C1 segment of cervical spinal cord (tissue), 14 donors: ENCODE data around the gene RTRAF.
A peak's percentile ranks its signal among the peaks of the same experiment; 100 is the strongest.

ENCODE experiments used
- DNase-seq, 14 donors: peaks; one replicate each; lab custom pipeline; 2025; lab: John Stamatoyannopoulos, UW

The RTRAF gene

DNA sequence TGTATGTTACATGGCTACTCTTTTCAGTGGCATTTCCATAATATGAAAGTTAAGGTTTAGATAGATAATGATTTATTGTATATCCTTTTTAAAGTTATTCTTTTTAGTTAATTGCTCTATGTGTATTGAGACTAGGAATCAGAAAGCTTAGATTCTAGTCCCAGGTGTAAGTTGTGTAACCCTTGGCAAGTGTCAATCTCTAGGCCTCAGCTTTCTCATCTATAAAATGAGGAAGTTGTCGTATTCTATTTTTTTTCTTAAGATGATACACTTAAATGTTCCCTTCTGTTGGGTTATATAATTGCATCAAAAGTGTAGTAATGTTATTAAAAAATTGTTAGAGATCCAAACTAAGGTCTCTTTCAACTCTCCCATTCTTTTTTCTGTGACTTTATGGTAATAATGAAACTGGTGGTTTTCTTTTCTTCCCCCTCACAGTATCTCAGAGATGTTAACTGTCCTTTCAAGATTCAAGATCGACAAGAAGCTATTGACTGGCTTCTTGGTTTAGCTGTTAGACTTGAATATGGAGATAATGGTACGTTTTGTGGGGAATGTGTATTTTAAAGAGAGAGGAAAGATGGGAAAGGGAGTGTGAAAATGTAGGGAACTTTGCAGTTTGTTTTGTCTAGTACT lies 4.1 kb downstream of the RTRAF start:
- DNase-seq = no peak

DNA sequence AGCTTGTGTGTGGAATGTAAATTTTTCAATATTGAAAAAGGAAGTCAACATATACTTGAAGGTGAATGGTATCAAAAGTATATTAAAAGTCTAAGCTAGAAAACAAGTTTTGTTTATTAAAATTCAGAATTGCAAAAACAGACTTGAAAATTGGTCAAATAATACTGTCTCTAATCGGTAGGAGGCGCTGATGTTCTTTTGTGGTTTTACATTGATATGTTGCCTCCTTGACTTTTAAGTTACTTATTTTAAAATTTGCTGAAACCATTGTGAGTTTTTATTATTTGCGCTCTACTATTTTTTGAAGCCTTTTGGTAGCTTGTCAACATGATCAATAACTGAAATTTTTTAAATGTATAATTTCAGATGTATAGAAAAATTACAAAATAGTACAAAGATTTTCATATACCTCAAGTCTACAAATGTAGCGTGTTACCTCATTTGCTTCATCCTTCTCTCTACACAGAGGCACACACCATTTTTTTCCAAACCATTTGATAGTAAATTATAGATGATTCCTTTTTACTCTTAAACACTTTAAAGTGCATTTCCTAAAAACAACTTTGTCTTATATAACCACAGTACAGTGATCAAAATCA lies 6.9 kb downstream of the RTRAF start:
- no peak for DNase-seq

DNA sequence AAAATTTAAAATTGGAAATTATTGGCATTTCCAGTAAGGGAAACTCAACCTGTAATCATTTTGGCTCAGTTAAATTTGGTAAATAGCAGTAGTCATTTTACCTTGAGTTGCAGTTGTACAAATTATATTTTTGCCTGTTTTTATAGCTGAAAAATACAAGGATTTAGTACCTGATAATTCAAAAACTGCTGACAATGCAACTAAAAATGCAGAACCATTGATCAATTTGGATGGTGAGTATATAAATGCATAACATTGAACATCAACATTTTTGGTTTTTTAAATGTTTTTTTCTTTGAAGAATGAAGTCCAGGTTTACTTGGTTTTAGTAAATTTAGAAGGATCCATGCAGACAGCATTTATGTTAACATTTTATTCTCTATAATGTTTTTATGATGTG lies 9.0 kb downstream of the RTRAF start:
- no peak for DNase-seq

DNA sequence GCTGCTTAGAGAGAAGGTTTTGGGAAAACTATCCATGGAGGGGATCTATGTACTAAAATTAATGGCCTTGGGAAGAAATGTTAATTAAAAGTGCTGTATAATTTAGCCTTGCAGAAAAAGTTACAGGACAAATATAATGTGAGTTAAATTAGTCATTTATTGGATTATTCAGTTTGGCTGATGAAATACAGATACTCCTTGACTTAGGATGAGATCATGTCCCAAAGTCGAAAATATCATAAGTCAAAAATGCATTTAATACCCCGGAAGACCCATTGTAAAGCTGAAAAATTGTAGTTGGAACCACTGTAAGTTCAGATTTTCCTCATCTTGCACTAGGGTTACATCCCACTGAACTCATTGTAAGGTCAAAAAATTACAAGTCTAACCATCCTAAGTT lies 9.7 kb downstream of the RTRAF start:
- DNase-seq = no peak

DNA sequence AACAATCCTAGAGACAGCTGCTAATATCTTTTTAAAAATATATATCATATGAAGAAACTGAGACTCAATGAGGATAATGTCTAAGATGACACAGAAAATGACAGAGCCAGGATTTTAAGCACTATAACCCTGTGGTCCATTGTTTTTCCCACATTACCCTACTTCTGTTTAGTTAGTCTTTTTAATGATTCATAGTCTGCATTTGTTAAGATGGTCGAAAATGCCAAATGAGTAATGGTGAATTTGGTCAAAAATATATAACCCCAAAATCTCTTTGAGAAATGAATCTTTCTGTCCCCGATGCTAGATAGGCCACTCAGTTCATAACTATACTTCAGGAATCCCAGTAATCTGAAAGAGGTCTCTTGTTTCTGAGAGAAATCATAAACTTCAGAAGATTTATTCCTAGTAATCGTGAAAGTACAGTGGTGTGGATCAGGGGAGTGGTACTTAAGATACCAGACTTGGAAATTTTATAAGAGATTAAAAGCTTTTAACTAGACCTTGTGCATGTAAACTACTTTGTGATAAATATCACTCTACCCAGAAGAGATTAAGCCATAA lies 10.8 kb downstream of the RTRAF start:
- DNase-seq = no peak

DNA sequence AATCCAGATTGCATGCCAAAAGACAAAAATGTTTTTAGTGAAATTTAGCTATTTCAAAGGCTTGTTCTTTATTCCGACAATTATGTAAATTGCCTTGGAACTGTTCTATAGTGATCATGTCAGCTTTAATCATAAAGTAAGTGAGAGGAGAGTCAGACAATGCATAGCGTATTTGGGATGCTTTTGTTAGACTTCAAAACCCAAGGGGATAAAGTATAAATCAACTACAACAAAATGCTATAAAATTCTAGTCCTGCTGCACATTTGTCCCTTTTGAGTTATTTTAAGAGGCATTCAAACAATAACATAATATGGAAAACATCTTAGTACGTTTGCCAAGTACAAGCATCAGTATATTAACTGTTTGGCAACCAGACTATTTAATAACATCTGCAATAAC lies 11.3 kb downstream of the RTRAF start:
- DNase-seq = no peak

DNA sequence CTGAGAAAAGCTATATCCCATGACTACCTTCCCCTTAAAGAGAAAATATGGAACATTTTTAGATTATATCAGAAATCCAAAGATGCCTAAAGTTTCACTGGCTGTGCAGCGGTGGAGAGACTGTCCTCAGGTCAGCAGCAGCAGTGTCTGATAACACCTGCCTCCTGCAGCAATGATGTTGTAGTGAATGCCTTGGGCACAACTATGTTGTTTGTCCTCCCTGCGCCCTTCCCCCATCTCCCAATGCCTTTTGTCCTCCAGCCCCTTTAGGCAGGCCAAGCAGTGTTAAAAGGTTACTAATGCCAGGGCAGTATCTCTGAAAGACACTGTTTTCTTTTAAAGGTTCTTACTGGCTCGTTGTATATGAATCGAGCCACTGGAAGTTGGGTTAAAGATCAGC lies 13.2 kb downstream of the RTRAF start:
- DNase-seq = no peak

DNA sequence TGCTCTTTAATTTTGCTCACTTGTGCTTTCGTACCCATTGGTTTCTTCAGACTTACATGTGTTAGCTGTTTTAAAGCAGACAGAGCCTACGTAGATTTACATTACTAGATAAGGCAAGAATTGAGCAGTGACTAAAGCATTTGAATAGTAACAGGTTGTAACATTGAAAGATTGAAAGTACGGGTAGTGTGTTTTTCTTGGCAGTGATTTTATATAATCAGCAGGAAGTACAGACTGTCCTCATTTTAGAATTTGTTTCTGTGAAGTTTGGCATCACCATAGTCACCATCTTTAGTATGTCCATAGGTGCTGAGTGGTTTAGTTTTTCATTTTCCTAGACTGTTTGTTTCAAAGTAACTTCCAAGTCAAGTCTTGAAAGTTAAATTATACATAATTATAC lies 14.0 kb downstream of the RTRAF start:
- DNase-seq = no peak

DNA sequence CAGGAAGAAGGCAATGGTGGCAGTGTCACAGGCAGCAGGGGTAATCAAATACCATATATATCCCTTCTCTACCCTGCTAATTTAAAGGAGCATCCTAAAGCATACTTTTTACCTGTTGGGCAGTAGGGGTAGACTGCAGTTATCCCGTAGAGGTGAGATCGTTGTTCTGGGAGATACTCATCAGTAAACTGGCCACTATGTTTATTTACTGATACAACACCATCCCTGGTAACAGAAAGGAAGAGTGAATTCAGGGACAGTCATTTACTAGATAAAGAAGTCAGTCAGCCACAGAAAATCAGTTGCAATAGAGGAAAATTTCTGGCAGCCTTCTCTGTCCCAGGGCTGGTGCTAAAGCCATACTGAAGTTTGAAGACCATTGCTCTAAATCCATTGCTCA lies 16.3 kb downstream of the RTRAF start:
- DNase-seq = no peak

DNA sequence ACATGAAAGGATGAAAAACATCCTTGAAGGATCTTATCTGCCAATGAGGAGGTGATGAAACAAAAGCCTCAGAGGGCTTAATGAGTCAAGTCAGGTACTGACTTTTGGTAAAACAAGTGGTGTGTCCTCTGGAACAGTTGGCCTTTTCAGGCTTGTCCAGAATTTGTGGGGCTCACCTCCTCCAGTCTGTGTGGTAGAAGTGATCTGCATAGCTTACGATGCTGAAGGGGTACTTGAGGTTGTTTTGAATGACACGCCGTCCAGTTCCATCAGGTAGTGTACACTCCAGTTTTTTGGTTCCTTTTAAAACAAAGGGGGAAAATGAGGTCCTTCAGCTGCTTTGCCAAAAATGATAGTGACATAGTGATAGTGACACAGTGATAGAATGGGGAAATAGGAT lies 17.0 kb downstream of the RTRAF start:
- no peak for DNase-seq

DNA sequence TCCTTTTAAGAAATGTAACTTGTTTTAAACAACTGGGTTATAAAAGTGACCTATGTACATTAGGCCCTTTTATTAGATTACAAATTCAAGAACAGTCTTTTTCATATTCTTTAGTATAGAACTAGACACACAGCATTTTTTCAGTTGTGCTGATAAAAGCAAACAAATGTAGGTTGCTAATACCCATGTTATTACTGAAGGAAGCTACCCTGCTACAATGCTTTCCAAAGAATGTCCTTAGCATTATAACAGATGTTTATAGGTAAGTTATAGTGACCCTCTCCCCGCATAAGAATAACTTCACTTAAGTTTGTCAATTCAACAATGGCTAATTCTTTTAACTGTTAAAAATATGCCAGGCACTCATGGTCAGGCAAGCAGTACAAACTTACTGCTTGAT lies 17.9 kb downstream of the RTRAF start:
- no peak for DNase-seq

DNA sequence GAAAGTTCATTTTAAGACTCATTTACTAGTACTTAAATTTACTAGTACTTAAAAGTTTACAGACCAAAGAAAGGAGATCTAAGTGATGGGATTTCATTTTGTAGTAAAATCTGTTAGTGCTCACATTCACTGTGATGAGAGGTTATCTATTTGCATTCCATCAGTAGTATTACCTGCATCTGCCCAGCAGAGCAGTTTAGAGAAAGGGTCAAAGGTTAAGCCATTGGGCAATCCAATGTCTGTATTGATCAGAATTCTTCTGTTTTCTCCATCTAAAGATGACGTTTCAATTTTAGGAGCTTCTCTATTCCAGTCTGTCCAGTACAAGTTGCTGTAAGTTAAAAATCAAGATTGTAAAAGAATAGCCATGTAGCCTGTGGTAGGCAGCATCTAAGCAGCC lies 18.3 kb downstream of the RTRAF start:
- no peak for DNase-seq

DNA sequence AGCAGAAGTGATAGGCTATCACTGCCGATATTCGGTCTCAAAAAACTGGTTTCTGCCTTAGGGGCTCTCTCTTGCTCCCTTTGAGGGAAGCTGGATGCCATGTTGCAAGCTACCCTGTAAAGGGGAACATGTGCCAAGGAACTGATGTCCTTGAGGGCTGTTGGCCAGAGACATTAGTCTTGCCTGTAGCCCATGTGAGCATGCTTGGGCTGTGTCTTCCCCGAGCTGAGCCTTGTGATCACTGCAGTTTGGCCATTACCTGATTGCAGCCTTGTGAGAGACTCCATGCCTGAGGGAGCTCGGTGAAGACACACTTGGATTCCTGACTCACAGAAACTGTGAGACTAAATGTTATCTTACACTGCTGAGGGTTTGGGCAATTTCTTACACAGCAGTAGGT lies 18.8 kb downstream of the RTRAF start:
- DNase-seq = no peak

DNA sequence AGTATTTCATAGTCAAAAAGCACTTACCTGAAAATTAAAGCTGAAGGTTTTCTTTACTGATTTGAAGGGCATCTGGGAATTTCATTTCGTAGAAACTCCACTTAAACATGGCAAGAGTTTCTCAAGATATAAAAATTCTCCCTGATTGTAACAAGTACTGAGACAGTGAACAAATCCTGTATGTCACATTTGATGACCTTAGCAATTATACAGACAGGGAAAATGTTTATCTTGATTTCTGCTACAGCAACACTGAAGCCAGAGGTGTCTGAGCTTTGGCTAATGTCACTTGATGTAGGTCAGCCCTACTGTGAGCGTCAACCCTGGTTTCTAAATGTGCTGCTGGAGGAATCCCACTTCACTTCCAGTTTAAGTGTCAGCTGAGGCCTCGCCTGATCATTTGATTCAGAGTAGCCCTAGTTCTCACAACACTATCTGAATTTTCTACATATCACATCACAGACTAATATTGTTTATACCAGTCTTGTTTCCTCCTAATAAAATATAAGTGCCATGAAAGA lies 20.9 kb downstream of the RTRAF start:
- DNase-seq = no peak

DNA sequence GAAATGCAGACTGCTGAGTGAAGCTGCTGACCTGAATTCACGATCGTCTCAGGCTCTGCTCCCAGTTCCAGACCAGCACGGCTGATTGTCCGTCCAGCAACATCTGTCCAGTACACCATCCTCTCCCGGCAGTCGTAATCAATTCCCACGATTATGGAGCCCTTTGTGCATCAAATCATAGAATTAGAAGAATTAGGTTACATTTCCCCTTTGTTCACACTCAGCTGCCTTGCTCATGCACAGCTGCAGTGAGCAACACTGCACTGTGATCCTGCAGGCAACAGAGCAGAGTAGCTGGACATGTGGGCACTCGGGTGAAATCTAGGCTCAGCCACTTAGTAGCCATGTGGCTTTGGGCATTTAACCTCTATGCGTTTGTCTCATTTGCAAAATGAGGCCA lies 22.2 kb downstream of the RTRAF start:
- DNase-seq = peak in 7 of 14 donors; percentile 10 to 48 (median 27)

DNA sequence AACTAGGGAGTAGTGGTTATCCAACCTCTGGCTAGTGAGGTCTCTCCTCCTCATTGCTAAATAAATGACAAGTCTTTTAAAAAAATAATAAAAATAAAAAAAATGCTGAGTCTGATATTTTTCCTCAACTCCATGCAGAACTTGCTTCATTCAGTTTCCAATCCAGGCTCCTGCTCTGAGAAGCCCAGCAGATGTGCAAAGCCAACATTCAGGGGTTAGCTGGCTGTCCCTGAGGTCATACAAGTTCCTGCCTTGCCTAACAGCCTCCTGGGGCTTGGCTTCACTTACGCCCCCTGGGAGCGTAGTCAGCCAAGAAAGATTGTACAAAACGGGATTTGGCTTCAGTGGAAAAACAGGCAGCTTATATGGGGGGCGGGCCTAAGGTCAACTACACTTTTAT lies 23.3 kb downstream of the RTRAF start:
- peak in 1 of 14 donors; percentile 8 for DNase-seq

DNA sequence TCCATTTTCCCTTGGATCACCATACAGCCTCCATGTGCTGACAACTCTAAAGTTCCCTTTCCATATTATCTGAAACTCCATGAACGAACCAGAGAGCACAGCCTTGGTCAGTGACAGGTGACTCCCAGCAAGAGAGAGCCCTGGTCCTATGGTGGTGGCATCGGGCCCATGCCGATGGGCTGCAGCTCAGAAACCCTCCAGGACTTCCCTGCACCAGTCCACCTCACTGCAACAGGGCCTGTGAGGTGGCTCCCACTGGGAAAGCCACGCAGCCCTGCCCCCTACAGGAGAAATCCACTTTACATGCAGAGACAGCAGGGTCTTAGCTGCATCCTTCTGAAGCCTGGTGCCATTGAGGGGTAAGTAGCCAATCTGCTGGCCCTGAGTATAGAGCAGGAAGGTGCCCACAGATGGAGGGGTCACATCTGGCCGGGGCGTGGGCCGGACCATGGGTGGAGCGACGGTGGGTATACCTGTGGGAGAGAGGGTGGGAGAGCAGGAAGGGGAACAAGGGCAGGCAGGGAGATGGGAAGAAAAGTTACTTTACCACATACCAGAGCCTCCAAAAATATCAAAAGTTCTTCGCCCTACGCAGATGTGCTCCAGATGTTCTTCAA lies 24.7 kb downstream of the RTRAF start:
- DNase-seq = peak in 4 of 14 donors; percentile 12 to 46 (median 28)

DNA sequence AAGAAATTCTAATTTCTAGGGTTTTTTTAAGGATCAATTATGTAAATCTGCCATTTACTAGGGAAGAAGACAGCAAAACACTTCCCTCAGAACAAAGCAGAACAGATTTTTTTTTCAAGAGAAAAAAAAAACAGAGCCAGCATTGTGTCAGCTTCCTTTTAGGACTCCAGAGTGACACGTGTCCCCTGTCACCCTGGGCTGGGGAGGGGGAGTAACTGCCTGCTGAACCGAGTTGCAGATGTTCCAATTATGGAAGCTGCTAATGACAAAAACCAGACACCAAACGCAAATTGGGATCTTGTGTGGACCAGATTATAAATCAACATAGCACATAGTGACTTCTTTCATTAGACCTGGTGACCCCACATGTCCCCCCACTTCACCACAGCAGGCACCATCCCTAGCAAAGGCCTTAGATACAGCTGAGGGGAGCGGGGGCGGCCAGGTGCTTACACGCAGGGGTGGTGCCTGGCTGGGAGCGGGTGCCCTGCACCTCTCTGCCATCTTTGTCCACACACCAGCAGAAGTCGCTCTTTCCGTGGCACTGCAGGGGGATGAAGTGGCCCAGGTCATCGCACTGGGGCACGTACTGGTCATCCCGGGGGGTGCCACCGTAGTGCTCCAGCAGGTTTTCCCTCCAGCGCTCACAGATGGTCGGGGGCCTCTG lies 25.4 kb downstream of the RTRAF start:
- DNase-seq = peak in 9 of 14 donors; percentile 22 to 50 (median 31)

DNA sequence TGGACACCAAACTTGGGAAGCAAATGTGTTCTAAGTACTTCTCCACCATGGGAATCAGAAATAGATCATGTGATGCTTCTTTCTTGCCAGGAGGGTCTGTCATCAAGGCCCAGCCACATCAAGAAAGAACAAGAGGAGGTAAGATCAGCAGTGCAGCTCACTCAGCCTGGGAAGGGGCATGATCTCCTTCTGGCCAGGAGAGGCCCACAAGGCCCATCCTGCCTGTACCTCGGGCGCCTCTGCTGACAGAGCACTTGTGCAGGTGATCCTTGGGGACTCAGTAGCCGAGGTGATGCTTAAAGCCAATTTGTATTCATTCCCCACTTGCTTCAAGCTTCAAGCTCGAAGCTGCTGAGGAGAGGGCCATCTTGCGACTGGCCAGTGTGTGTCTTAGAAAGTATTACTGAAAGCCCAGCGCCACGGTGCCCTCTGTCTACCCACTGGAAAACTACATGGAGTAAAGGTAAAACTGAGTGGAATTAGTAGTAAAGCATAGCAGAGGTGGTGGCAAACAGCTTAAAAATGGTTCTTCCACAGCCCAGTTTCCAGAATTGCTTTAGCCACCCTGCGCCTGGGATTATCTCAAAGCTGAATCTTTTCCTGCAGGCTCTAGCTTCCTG lies 26.2 kb downstream of the RTRAF start:
- DNase-seq = peak in 8 of 14 donors; percentile 28 to 53 (median 36)

DNA sequence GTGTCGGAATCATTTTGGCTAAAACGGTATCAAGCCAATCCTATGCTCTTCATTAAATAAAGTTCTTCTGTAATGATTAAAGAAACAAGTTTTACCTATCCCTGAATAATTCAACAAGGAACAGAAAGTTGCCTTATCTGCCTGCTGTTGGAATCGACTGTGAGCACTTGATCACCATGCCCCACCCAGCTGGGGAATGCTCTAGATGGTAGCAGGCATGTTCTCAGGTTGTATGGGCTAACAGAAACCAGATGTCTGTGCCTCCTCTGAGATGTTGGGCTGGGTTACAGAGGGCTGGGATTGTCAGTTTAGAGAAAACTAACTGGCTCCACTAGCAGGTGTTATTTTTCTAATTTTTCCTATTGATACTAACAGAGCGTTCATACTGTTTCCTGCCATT lies 28.9 kb downstream of the RTRAF start:
- no peak for DNase-seq

DNA sequence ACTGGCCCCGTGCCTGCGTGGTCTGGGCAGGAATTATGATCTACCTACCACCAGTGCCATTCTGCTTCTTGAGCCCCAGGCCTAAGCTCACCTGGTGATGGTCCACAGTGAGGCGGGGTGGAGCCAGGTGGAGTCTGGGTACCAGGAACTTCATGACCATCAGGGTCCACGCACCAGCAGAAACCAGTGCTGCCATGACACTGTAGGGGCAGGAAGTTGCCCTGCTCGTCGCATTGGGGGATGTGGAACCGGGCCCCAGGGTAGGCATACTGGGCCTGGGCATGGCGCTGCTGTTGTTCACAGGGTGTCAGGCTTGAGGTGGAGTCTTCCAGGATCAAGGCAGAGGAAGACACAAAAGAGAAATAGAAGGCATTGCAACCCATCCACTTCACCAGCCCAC lies 29.6 kb downstream of the RTRAF start:
- DNase-seq = no peak
